Naive thymus-derived CD4-positive, alpha-beta T cell (primary cell): ENCODE measurements around the gene PGGHG. TPM values are rescaled to one million over a fixed set of nuclear protein-coding genes. Genes with fewer than 3 reads are reported as not detected.
A peak's percentile ranks its signal among the peaks of the same experiment; 100 is the strongest.

ENCODE experiments used
- ATAC-seq: fragments of 150-1000 bp; cut with Tn5 transposase; 2 replicates; pipeline ENCODE4 v1.10.0; 2021; ENCODE audit warnings: mild to moderate bottlenecking, moderate library complexity
- CTCF ChIA-PET: fragments of 350-600 bp; sonication (Branson Sonifier 250); formaldehyde crosslinking; loops from one replicate; lab custom pipeline; 2021; ENCODE audit warnings: antibody characterized with exemption; lab: Charles Lee
- POLR2A ChIA-PET: fragments of 350-600 bp; sonication (Branson Sonifier 250); formaldehyde crosslinking; loops from one replicate; lab custom pipeline; 2021; ENCODE audit warnings: antibody characterized with exemption, inconsistent platforms; lab: Charles Lee
- DNase-seq, 9 donors: peaks; one replicate each; pipeline versions ENCODE4 v3.0.0 to v3.0.0-alpha.2; 2020 to 2022; ENCODE audit warnings: mixed read lengths in 1 of 9
- H3K27ac ChIP-seq: one replicate; pipeline ENCODE4 v1.7.0; 2013; ENCODE audit warnings: mild to moderate bottlenecking, low read depth, low read length, moderate library complexity
- H3K27me3 ChIP-seq, 2 donors: one replicate each; pipeline ENCODE4 v1.7.0; 2013; ENCODE audit warnings: low read length in 2 of 2, mild to moderate bottlenecking in 2 of 2, moderate library complexity in 2 of 2; ENCODE audit not compliant: control insufficient read depth in 2 of 2, insufficient read depth in 2 of 2
- H3K36me3 ChIP-seq, 3 experiments: 1 replicate in 2 of 3; 2 replicates in 1 of 3; pipeline ENCODE4 v1.7.0; 2013; ENCODE audit warnings: low read length in 3 of 3, mild to moderate bottlenecking in 3 of 3, moderate library complexity in 1 of 3; ENCODE audit not compliant: insufficient read depth in 3 of 3, control insufficient read depth in 2 of 3
- H3K4me1 ChIP-seq, 2 donors: one replicate each; pipeline ENCODE4 v1.7.0; 2013; ENCODE audit warnings: low read length in 2 of 2, mild to moderate bottlenecking in 2 of 2, moderate library complexity in 1 of 2; ENCODE audit not compliant: control insufficient read depth in 2 of 2, insufficient read depth in 2 of 2
- H3K4me3 ChIP-seq: 2 replicates; pipeline ENCODE4 v1.7.0; 2013; ENCODE audit warnings: mild to moderate bottlenecking, low read length
- H3K9me3 ChIP-seq, 3 experiments: 1 replicate in 2 of 3; 2 replicates in 1 of 3; pipeline ENCODE4 v1.7.0; 2013; ENCODE audit warnings: low read length in 3 of 3; ENCODE audit not compliant: control insufficient read depth in 2 of 3
- H3K27ac Mint-ChIP-seq, 9 donors: one replicate each; pipeline ENCODE4 v1.8.0; 2020 to 2022; ENCODE audit warnings: mixed read lengths in 9 of 9, mild to moderate bottlenecking in 8 of 9, moderate library complexity in 5 of 9, inconsistent platforms in 2 of 9
- H3K27me3 Mint-ChIP-seq, 5 donors: one replicate each; pipeline ENCODE4 v1.8.0; 2021 to 2022; ENCODE audit warnings: mixed read lengths in 5 of 5, mild to moderate bottlenecking in 1 of 5
- H3K36me3 Mint-ChIP-seq, 5 donors: one replicate each; pipeline ENCODE4 v1.8.0; 2020 to 2022; ENCODE audit warnings: mixed read lengths in 5 of 5, mild to moderate bottlenecking in 3 of 5, inconsistent platforms in 1 of 5
- H3K4me1 Mint-ChIP-seq, 7 donors: one replicate each; pipeline ENCODE4 v1.8.0; 2020 to 2022; ENCODE audit warnings: mixed read lengths in 7 of 7, mild to moderate bottlenecking in 3 of 7, inconsistent platforms in 1 of 7
- H3K4me3 Mint-ChIP-seq, 10 donors: one replicate each; pipeline ENCODE4 v1.8.0; 2020 to 2022; ENCODE audit warnings: mild to moderate bottlenecking in 10 of 10, mixed read lengths in 10 of 10, moderate library complexity in 6 of 10, inconsistent platforms in 2 of 10
- H3K9me3 Mint-ChIP-seq, 11 donors: one replicate each; pipeline ENCODE4 v1.8.0; 2020 to 2022; ENCODE audit warnings: mixed read lengths in 11 of 11, mild to moderate bottlenecking in 4 of 11, inconsistent platforms in 1 of 11, moderate library complexity in 1 of 11
- intact Hi-C, 2 donors: fragments of 100-400 bp; cut with micrococcal nuclease; formaldehyde crosslinking; loops; one replicate each; pipeline ENCODE4 v1.15.1; 2023
- polyA plus RNA-seq, 2 donors: library from polyadenylated mRNA; unstranded; fragments of 300-500 nt; fragmentation: Illumina TruSeq; gene quantifications; one replicate each; pipeline ENCODE4 v1.2.3, GENCODE V29; 2021
- total RNA-seq, 6 experiments: library from RNA in 5 of 6; stranded (reverse) in 5 of 6; gene quantifications; 1 replicate in 5 of 6; 2 replicates in 1 of 6; pipeline ENCODE4 v1.2.3 and lab custom pipeline; 2021 to 2026

The PGGHG gene
- total and polyA plus RNA-seq, 7 experiments from 2014 or later: 5.1 to 656 (median 340) TPM

- no peak overlapping the region for H3K27ac ChIP-seq
- peaks cover 0 to 48% (median 8%) of the 10 kb centered on the region in 3 experiments for H3K36me3 ChIP-seq
- H3K4me3 ChIP-seq: no peak overlapping the region
- peaks cover 0 to 10% (median 0%) of the 10 kb centered on the region in 5 donors for H3K36me3 Mint-ChIP-seq
- ChIA-PET CTCF (interaction anchor here (2.2 kb wide), 1 partner anchor 43 kb away, joined by 10 read pairs; no protein-coding TSS in a partner anchor), POLR2A (interaction anchor here (0.7 to 15.1 kb wide), 3 partner anchors 12 to 75 kb away, joined by 3 to 192 read pairs (median 3); partner anchors contain the start of gene NLRP6)
- H3K27me3 Mint-ChIP-seq: no peaks in the 10 kb centered on the region
- peaks cover 27% of the 10 kb centered on the region in 2 donors for H3K4me1 ChIP-seq
- ATAC-seq: no peak
- H3K27me3 ChIP-seq: no peaks in the 10 kb centered on the region
- no peaks in the 10 kb centered on the region for H3K9me3 Mint-ChIP-seq
- no peak for DNase-seq
- no peaks in the 10 kb centered on the region for H3K9me3 ChIP-seq
- no peak overlapping the region for H3K4me3 Mint-ChIP-seq
- H3K27ac Mint-ChIP-seq: no peak overlapping the region
- intact Hi-C loops: no loop called here
- H3K4me1 Mint-ChIP-seq: peaks cover 16 to 36% (median 25%) of the 10 kb centered on the region in 7 donors
Measured at GRCh38 chr11:293271-293851, 4.4 kb downstream of the PGGHG start.

GRCh38 chr11:293852-294661, 5.1 kb downstream of the PGGHG start:
- ChIA-PET POLR2A (interaction anchor here (0.7 to 1.2 kb wide), 4 partner anchors 12 to 74 kb away, joined by 3 to 4 read pairs (median 3); no protein-coding TSS in a partner anchor), CTCF (interaction anchor here (2.2 kb wide), 1 partner anchor 43 kb away, joined by 10 read pairs; no protein-coding TSS in a partner anchor)
- Mint-ChIP-seq H3K36me3 (peaks cover 0 to 10% (median 0%) of the 10 kb centered on the region in 5 donors), H3K27ac (peak overlapping the region in 2 of 9 donors; percentile 19 to 46), H3K4me1 (peaks cover 16 to 41% (median 25%) of the 10 kb centered on the region in 7 donors), H3K27me3 (no peaks in the 10 kb centered on the region), H3K9me3 (no peaks in the 10 kb centered on the region), H3K4me3 (no peak overlapping the region)
- Histone ChIP-seq H3K4me1 (peaks cover 28 to 34% of the 10 kb centered on the region in 2 donors), H3K27me3 (no peaks in the 10 kb centered on the region), H3K36me3 (peaks cover 0 to 46% (median 8%) of the 10 kb centered on the region in 3 experiments), H3K27ac (no peak overlapping the region), H3K9me3 (no peaks in the 10 kb centered on the region), H3K4me3 (no peak overlapping the region)
- ATAC-seq: no peak
- no peak for DNase-seq
- intact Hi-C loops: no loop called here

GRCh38 chr11:294780-295179, 5.9 kb downstream of the PGGHG start:
- ATAC-seq (no peak), DNase-seq (no peak)
- Histone ChIP-seq H3K9me3 (no peaks in the 10 kb centered on the region), H3K27ac (no peak overlapping the region), H3K4me3 (no peak overlapping the region), H3K36me3 (peaks cover 0 to 46% (median 8%) of the 10 kb centered on the region in 3 experiments), H3K4me1 (peaks cover 24 to 30% of the 10 kb centered on the region in 2 donors), H3K27me3 (no peaks in the 10 kb centered on the region)
- CTCF ChIA-PET: interaction anchor here (2.2 kb wide), 1 partner anchor 44 kb away, joined by 10 read pairs; no protein-coding TSS in a partner anchor
- H3K9me3 Mint-ChIP-seq: no peaks in the 10 kb centered on the region
- POLR2A ChIA-PET: interaction anchor here (0.8 to 1.2 kb wide), 3 partner anchors 26 to 44 kb away, joined by 3 to 4 read pairs (median 3); no protein-coding TSS in a partner anchor
- intact Hi-C loops: no loop called here
- H3K27ac Mint-ChIP-seq: peak overlapping the region in 2 of 9 donors; percentile 51 to 52
- peaks cover 0 to 10% (median 0%) of the 10 kb centered on the region in 5 donors for H3K36me3 Mint-ChIP-seq
- no peak overlapping the region for H3K4me3 Mint-ChIP-seq
- H3K27me3 Mint-ChIP-seq: peaks cover 0 to 1% (median 0%) of the 10 kb centered on the region in 5 donors
- H3K4me1 Mint-ChIP-seq: peaks cover 16 to 36% (median 24%) of the 10 kb centered on the region in 7 donors

GRCh38 chr11:295351-296170, 6.6 kb downstream of the PGGHG start:
- Mint-ChIP-seq H3K4me1 (peaks cover 18 to 37% (median 20%) of the 10 kb centered on the region in 7 donors), H3K27me3 (peaks cover 0 to 7% (median 0%) of the 10 kb centered on the region in 5 donors), H3K9me3 (no peaks in the 10 kb centered on the region), H3K36me3 (peaks cover 0 to 8% (median 0%) of the 10 kb centered on the region in 5 donors), H3K27ac (peak overlapping the region in 4 of 9 donors; percentile 51 to 63 (median 52)), H3K4me3 (peak overlapping the region in 1 of 10 donors; percentile 45)
- ChIA-PET CTCF (interaction anchor here (2.2 kb wide), 1 partner anchor 45 kb away, joined by 10 read pairs; no protein-coding TSS in a partner anchor), POLR2A (interaction anchor here (0.7 to 1.0 kb wide), 4 partner anchors 9 to 134 kb away, joined by 3 read pairs; partner anchors contain the start of gene IFITM2)
- intact Hi-C loops: no loop called here
- H3K4me3 ChIP-seq: no peak overlapping the region
- H3K36me3 ChIP-seq: peaks cover 0 to 43% (median 8%) of the 10 kb centered on the region in 3 experiments
- H3K27me3 ChIP-seq: no peaks in the 10 kb centered on the region
- ATAC-seq (no peak), DNase-seq (no peak)
- no peaks in the 10 kb centered on the region for H3K9me3 ChIP-seq
- H3K27ac ChIP-seq: no peak overlapping the region
- H3K4me1 ChIP-seq: peaks cover 19 to 26% of the 10 kb centered on the region in 2 donors

GRCh38 chr11:296171-297050, 7.5 kb downstream of the PGGHG start:
- Histone ChIP-seq H3K4me3 (no peak overlapping the region), H3K4me1 (peaks cover 19 to 26% of the 10 kb centered on the region in 2 donors), H3K27me3 (no peaks in the 10 kb centered on the region), H3K27ac (peak overlapping the region; percentile 43), H3K36me3 (peaks cover 0 to 35% (median 8%) of the 10 kb centered on the region in 3 experiments), H3K9me3 (no peaks in the 10 kb centered on the region)
- ChIA-PET POLR2A (interaction anchor here (0.7 to 0.9 kb wide), 2 partner anchors 8 to 133 kb away, joined by 3 read pairs; no protein-coding TSS in a partner anchor), CTCF (no interaction called here)
- no peak for ATAC-seq
- intact Hi-C loops: no loop called here
- DNase-seq: no peak
- H3K9me3 Mint-ChIP-seq: no peaks in the 10 kb centered on the region
- H3K4me1 Mint-ChIP-seq: peaks cover 11 to 31% (median 16%) of the 10 kb centered on the region in 7 donors
- no peak overlapping the region for H3K4me3 Mint-ChIP-seq
- peak overlapping the region in 4 of 9 donors; percentile 38 to 80 (median 50) for H3K27ac Mint-ChIP-seq
- H3K27me3 Mint-ChIP-seq: peaks cover 0 to 12% (median 0%) of the 10 kb centered on the region in 5 donors
- peaks cover 0 to 2% (median 0%) of the 10 kb centered on the region in 5 donors for H3K36me3 Mint-ChIP-seq
